GM18868 (cell line): Measurements from ENCODE around the gene ZMYM4.
"Not testable (repeated sequence)": the region's sequence is repeated elsewhere in the genome, so short reads cannot be mapped to it uniquely, and the experiment has no call there.

Experiments used
- ATAC-seq: cut with Tn5 transposase; IDR thresholded peaks from one replicate; pipeline ENCODE4 v1.9.1; 2021; ENCODE audit warnings: mild to moderate bottlenecking, moderate library complexity; ENCODE audit not compliant: unreplicated experiment

Gene ZMYM4

DNA sequence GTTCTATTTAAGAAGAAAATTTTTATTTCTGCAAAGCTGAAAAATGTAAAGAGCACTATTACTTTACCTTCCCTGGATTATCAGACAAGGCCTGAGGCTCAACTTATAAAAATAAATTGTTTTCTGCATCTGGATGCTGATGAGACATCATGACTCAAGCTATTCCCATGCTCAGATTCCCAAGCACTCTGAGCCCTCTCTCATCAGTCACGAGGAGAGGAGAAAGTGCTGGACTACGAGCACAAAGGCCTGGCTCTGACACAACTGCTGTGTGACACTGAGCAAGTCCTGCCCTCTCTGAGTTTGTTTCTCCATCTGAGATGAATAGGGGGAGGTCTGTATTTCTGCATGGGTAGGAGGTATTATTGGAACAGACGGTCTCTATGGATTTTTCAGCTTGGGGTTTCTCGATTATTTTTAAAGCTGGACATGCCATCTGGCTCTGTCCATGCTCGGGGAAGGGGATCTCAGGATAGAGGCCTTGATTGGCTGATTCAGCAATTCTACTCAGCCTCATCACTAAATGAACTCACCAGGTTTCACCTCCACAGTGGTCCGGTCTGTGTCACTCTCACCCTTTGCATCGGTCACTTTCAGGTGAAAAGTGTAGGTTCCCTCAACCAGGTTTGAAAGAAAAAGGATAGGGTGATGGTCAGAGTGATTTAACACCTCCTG lies 181.0 kb downstream of the ZMYM4 start:
- no peak for ATAC-seq

DNA sequence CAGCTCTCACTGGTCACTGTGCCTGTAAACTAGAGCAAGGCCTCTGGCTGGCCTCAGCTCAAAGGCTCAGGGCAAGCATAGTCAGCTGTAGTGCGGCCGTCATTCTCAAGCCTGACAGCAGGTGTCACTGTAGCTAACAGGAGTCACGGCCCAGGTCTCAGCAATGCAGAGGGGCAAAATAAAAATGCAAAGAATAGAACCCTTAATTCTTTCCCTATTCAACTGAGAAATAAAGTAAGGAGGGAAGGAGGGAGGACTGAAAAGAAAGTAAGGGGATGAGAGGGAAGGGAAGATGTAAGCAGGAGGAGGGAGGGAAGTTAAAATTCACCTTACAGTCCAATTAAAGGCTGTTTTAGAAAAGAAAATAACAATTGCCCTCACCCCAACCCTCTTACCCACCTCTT lies 182.6 kb downstream of the ZMYM4 start:
- peak; percentile 50 for ATAC-seq

DNA sequence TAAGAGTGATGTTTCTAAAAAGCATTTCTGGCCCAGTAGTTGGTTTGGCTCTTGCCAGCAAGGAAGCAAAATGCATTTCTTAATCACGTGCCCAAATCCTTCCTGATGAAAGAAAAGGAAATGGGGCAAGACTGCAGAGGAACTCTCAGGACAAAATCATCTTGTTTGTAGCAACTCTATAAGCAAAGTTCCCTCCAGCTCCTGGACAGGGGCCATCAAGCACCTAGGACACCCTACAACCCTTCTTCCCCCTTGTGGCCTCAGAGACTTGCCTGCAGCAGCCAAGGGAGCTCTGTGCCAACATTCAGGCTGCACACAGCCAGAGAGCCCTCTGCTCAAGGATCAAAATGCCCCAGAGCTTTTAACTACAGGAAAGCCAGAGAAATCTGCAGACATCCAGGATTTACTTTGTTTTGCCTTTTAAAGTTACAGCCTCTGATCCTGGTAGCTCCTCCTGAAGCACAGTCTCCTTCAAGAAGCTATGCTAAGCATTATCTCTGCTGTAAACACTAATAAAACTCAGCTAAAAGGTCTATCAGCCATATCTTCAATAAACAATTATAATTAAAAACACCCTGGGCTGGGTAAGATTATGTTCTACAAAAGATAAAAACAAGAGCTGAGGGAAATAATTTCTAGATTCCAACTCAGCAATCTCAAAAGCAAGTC lies 183.7 kb downstream of the ZMYM4 start:
- no peak for ATAC-seq

DNA sequence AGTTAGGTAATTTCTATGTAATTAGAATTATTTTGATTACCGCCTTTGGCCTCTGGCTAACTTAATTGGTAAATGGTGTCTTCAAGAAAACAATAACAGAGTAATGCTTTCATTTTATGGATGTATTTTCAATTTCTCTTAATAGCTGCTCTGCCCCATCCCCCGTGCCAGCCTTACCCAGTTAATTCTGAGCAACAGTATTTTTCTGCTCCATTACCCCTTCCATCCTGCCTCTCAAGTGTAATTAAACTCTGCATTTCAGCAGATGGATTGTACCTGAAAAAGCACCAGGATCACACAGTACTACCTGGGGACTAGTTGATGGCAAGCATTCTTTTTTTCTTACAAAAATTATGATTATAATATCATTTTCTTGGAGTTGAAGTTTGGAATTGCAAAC lies 184.5 kb downstream of the ZMYM4 start:
- no peak for ATAC-seq

DNA sequence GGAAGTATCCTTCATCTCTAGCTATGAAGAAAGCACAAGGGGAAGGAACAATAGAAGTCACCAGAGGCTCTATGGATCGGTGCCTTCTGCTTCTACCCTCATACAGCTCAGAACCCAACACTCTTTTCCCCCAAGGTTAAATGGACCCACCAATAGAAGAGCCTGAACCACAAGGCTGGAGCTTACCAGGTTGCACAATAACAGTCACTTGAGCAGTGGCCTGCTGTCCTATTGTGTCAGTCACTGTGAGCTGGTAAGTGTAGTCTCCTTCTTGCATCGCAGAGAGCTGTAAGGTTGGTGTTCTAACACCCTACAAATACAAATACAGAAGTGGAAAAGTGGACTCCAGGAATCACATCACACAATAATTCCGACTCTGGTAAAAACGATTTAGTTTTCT lies 185.7 kb downstream of the ZMYM4 start:
- ATAC-seq: no peak

DNA sequence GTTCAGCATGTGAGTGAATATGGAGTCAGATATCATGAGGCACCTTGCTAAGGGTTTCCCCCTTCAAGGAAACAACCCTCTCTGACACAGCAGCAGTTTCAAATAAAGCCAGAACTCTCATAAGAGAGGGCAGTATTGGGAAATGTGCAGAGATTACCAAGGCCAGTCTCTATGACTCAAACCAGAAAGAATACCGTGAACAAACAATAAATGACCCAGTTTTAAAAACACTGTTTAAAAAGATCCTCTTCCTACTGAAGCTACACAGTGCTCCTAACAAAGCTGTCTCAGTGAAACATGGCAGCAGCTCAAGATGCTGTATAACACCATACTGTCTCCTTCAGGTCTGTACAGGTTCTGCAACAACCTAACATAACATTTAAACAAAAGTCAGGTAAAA lies 186.1 kb downstream of the ZMYM4 start:
- peak; percentile 57 for ATAC-seq

DNA sequence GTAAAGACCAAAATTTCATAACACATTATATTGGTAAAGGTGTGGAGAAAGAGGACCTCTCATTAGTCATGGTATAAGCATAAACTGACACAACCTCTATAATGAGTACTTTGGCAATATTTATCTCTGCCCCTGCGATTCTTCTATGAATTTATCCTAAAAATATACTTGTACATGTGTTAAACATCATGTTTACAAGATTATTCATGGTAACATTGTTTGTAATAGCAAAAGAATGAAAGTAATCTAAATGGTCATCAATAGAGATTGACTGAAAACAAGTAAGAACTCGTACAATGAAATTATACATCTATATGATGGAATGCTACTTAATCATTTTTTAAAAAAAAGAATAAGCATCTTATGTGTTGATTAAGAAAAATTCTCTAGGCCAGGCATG lies 192.3 kb downstream of the ZMYM4 start:
- no peak for ATAC-seq

DNA sequence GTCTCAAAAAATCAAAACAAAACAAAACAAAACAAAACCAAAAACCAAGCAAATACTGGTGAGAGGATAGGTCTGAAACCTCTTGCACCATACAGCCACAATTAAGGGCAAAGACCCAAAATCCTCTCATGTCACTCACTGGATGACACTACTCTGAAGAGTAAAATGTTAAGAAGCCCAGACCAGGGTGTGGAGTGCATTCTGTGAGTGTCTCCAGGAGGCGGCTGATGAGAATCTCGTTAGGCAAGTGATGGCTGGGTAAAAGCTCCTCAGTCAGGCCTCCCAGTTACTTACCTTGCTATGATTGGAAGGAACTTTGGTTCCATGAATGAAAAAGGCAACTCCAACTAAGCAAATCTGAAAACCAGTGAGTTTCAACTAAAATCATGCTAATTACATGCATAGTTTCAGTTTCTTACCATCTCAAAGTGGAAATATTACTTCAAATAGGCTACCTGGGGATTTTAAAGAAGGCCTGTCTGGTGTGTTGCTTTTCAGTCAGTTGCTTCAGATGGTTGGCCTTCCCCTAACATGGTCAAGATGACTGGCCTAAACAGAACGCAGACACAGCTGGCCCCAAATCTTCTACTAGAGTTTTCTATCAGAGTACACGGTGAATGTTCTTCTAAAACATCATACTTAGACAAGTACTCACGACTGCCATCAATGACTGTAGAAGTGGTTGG lies 193.6 kb downstream of the ZMYM4 start:
- ATAC-seq: no peak

DNA sequence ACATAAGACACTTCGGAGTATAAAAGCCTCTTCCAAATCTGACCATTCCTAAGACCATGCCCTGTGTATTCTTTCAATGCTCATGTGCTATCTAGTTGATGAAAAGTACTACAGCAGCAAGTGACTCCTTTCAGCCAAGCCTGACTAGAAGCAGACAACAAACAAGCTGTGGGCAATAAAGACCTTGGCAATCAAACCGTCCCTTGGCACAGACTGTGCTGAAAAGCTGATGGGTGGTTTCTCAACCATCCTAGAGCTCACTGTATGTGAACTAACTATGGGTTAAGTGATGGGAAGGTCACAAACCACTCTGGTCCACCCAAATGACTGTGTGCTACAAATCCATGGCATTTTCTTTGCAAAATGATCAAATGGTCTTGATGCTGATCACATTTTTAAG lies 194.7 kb downstream of the ZMYM4 start:
- no peak for ATAC-seq

DNA sequence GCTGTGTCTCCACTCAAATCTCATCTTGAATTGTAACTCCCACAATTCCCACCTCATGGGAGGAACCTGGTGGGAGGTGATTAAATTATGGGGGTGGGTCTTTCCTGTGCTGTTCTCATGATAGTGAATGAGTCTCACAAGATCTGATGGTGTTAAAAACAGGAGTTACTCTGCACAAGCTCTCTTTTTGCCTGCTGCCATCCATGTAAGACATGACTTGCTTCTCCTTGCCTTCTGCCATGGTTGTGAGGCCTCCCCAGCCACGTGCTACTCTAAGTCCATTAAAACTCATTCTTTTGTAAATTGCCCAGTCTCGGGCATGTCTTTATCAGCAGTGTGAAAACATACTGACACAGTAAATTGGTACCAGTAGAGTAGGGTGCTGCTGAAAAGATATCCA lies 195.2 kb downstream of the ZMYM4 start:
- not testable (repeated sequence) for ATAC-seq

DNA sequence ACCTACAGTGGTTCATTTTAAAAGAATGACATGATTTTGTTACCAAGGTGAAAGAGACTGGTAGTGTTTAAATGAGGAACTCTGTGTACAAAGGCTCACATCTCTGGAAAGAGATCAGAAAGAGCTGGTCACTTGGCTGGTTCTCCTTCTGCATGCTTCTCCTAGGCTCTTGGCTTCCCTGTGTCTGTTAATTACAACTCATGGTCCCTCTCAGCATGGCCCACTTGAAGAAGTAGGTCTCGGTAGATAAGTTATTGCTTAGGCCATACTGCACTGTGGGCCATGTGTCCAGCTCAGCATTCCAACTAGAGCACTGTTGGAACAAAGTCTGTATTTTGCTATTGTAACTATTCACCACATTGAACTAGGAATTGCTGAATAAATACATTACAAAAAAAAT lies 197.6 kb downstream of the ZMYM4 start:
- no peak for ATAC-seq

DNA sequence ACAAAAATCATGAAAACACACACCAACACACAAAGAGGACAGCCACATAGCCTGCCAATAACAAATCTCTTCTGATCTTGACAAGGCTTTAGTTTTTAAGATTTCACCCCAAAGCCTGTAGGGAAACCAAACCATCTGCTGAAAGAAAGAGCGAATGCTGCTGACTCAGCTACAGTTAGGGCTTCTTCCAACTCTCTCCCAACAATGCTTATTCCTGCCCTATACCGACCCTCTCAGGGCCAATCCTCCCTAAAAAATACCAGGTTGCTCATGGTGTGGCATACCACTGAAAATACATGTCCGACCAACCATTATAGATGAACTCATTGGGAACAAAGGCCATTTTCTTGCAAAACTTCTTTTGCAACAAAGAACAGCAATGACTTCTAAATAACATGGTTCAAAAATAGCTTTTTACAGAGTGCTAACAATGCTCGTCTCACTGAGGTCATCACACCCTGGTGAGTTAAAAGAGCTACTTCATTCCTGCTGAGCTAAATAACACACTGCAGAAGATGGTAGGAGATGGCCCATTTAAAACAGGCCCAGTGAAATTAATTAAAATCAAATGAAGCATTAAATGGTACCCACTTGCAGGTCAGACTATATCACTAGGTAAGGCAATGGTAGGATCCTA lies 202.6 kb downstream of the ZMYM4 start:
- ATAC-seq: no peak
